ENCODE data around the gene WDR62.

DNA sequence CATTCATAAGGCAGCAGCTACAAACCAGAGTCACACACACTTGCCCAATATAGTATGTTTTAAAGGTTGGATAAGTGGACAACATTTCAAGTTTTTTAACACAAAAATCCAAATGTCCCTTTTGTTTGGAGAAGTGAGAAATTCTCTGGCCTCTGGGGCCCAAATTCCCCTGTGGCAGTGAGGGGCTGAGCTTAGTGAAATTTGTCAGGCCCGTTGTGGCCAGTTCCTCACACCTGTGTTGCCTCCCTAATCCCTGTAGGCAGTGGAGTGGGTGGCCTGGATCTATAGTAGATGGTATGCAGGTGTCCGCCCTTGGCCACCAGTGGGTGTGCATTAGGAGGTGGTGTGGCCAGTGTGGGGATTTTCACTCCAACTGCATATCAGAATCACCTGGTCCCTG lies 6.7 kb downstream of the WDR62 start:
- TF ChIP-seq, protein P1, sequence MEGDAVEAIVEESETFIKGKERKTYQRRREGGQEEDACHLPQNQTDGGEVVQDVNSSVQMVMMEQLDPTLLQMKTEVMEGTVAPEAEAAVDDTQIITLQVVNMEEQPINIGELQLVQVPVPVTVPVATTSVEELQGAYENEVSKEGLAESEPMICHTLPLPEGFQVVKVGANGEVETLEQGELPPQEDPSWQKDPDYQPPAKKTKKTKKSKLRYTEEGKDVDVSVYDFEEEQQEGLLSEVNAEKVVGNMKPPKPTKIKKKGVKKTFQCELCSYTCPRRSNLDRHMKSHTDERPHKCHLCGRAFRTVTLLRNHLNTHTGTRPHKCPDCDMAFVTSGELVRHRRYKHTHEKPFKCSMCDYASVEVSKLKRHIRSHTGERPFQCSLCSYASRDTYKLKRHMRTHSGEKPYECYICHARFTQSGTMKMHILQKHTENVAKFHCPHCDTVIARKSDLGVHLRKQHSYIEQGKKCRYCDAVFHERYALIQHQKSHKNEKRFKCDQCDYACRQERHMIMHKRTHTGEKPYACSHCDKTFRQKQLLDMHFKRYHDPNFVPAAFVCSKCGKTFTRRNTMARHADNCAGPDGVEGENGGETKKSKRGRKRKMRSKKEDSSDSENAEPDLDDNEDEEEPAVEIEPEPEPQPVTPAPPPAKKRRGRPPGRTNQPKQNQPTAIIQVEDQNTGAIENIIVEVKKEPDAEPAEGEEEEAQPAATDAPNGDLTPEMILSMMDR (conservative IDR thresholded peaks at IDR 0.05; ENCODE audit: low read length), result no peak
- no peak for TF ChIP-seq EZH2phosphoT487 (IDR thresholded peaks at IDR 0.05; ENCODE audit: borderline replicate concordance, low read depth, low read length)

Data from OCI-LY7 (cell line).